CD4-positive, alpha-beta T cell (primary cell): ENCODE measurements around the gene ASPHD1. TPM values are rescaled to one million over a fixed set of nuclear protein-coding genes. Genes with fewer than 3 reads are reported as not detected.
A peak's percentile ranks its signal among the peaks of the same experiment; 100 is the strongest.

Source experiments
- ATAC-seq: fragments of 200-7000 bp; cut with Tn5 transposase; one replicate; pipeline ENCODE4 v1.10.0; 2022; ENCODE audit warnings: mild to moderate bottlenecking; ENCODE audit not compliant: poor library complexity
- CTCF ChIA-PET: fragments of 350-600 bp; sonication (Branson Sonifier 250); formaldehyde crosslinking; loops from one replicate; lab custom pipeline; 2021; ENCODE audit warnings: antibody characterized with exemption, inconsistent platforms; lab: Charles Lee
- POLR2A ChIA-PET: fragments of 350-600 bp; sonication (Branson Sonifier 250); formaldehyde crosslinking; loops from one replicate; lab custom pipeline; 2021; ENCODE audit warnings: antibody characterized with exemption, inconsistent platforms; lab: Charles Lee
- DNase-seq, 14 experiments: peaks; one replicate each; pipeline ENCODE4 v3.0.0-alpha.2; 2013 to 2020; ENCODE audit warnings: mixed read lengths in 2 of 14
- H3K27ac ChIP-seq, 2 donors: one replicate each; pipeline versions ENCODE4 v1.5.1 to v1.7.0; 2013; ENCODE audit warnings: low read length in 2 of 2, low read depth in 1 of 2, mild to moderate bottlenecking in 1 of 2
- H3K27me3 ChIP-seq, 2 experiments: 1 replicate in 1 of 2; 2 replicates in 1 of 2; pipeline versions ENCODE4 v1.6.1 to v1.7.0; 2013; ENCODE audit warnings: low read length in 2 of 2, control low read depth in 1 of 2, mild to moderate bottlenecking in 1 of 2, moderate library complexity in 1 of 2; ENCODE audit not compliant: insufficient read depth in 2 of 2, control insufficient read depth in 1 of 2
- H3K36me3 ChIP-seq: one replicate; pipeline ENCODE4 v1.6.1; 2013; ENCODE audit warnings: low read length, control low read depth; ENCODE audit not compliant: insufficient read depth
- H3K4me1 ChIP-seq: one replicate; pipeline ENCODE4 v1.6.1; 2013; ENCODE audit warnings: low read length, control low read depth; ENCODE audit not compliant: insufficient read depth
- H3K4me3 ChIP-seq: one replicate; pipeline ENCODE4 v1.5.1; 2013; ENCODE audit warnings: mild to moderate bottlenecking, low read length, moderate library complexity
- H3K9me3 ChIP-seq, 2 experiments: 1 replicate in 1 of 2; 2 replicates in 1 of 2; pipeline versions ENCODE4 v1.6.1 to v1.7.0; 2013; ENCODE audit warnings: low read length in 2 of 2, mild to moderate bottlenecking in 2 of 2, control low read depth in 1 of 2, moderate library complexity in 1 of 2; ENCODE audit not compliant: control insufficient read depth in 1 of 2, insufficient read depth in 1 of 2
- H3K27ac Mint-ChIP-seq: one replicate; pipeline ENCODE4 v1.8.0; 2020; ENCODE audit warnings: mixed read lengths
- H3K27me3 Mint-ChIP-seq: one replicate; pipeline ENCODE4 v1.8.0; 2021; ENCODE audit warnings: mixed read lengths
- H3K36me3 Mint-ChIP-seq: one replicate; pipeline ENCODE4 v1.8.0; 2021; ENCODE audit warnings: low read depth, mixed read lengths
- H3K4me1 Mint-ChIP-seq: one replicate; pipeline ENCODE4 v1.8.0; 2021; ENCODE audit warnings: low read depth, mixed read lengths
- H3K4me3 Mint-ChIP-seq: one replicate; pipeline ENCODE4 v1.8.0; 2020; ENCODE audit warnings: mild to moderate bottlenecking, mixed read lengths
- H3K9me3 Mint-ChIP-seq: one replicate; pipeline ENCODE4 v1.8.0; 2020; ENCODE audit warnings: mixed read lengths
- CTCF ChIP-seq: fragments of 200-600 bp; IDR thresholded peaks from one replicate; pipeline ENCODE4 v1.8.0; 2022; ENCODE audit warnings: antibody characterized with exemption, mild to moderate bottlenecking
- intact Hi-C, 2 experiments: fragments of 100-400 bp; cut with DNase I in 1 of 2; cut with micrococcal nuclease in 1 of 2; formaldehyde crosslinking; loops; one replicate each; pipeline versions ENCODE4 v1.15.1 to v1.9.0; 2023 to 2025; cut with DNase I, micrococcal nuclease
- total RNA-seq, 174 experiments: library from RNA in 2 of 174; stranded (reverse) in 2 of 174; gene quantifications; one replicate each; pipeline ENCODE4 v1.2.3 and lab custom pipeline; 2021 to 2026

Gene ASPHD1
- total RNA-seq, 2 experiments from 2014 or later: not detected

DNA sequence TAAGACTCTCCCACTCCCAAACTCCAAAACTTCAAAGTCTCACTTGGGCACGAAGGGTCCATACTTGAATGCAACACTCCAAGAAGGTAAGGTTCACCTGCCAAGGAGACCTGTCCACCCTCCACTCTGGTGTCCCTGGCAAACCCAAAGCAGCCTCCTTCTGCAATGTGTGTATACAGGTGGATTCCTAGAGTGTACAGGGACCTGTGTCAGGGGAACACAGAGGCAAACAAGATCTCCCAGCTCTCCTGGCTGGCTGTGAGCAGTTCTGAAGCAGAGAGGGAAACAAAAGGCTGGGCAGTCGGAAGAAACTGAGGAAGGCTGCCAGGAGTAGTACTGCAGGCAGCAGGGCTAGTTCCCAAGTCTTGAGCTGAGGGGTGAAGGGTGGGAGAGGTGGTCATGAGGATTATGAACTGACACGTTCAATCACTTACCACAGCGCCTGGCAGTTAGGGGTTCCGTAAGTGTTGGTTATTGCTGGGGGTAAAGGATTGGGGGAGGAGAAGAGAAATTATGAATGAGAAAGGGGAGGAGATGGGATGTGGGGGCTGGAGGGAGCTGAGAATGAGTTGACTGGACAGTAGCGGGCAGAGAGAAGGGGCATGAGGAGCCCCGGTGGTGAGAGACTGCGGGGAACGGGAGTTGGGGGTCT is 24.9 kb downstream of the ASPHD1 start:
- Histone ChIP-seq H3K4me1 (peaks cover 30% of the 10 kb centered on the region), H3K27ac (no peak overlapping the region), H3K27me3 (no peaks in the 10 kb centered on the region), H3K9me3 (no peaks in the 10 kb centered on the region), H3K4me3 (peak overlapping the region; percentile 74), H3K36me3 (peaks cover 29% of the 10 kb centered on the region)
- POLR2A ChIA-PET: interaction anchor here (0.6 to 3.0 kb wide), 19 partner anchors 16 to 733 kb away, joined by 3 to 40 read pairs (median 5); partner anchors contain the start of genes ALDOA, ASPHD1, CDIPT and FBRS
- Mint-ChIP-seq H3K9me3 (no peaks in the 10 kb centered on the region), H3K27me3 (no peaks in the 10 kb centered on the region), H3K36me3 (peaks cover 43% of the 10 kb centered on the region), H3K4me3 (peak overlapping the region; percentile 93), H3K27ac (peak overlapping the region; percentile 69), H3K4me1 (peaks cover 48% of the 10 kb centered on the region)
- CTCF ChIA-PET: interaction anchor here (1.2 to 1.8 kb wide), 2 partner anchors 48 to 118 kb away, joined by 3 to 10 read pairs; partner anchors contain the start of gene TAOK2
- ATAC-seq (no peak), DNase-seq (peak in 1 of 14 experiments; percentile 17)
- TF ChIP-seq CTCF: no peak
- intact Hi-C loops: loop anchor here in 1 of 2 experiments (2.0 kb wide), 3 partner anchors 38 to 70 kb away; partner anchors contain the start of genes CDIPT, HIRIP3 and TMEM219

GRCh38 chr16:29925781-29926710 is 25.8 kb downstream of the ASPHD1 start, which contains the start of gene KCTD13:
Gene KCTD13 (minus strand): TSS chr16:29926226. CDS start chr16:29926033, 193 bp downstream.
- peaks cover 30% of the 10 kb centered on the region for H3K4me1 ChIP-seq
- peak within 1 kb of the TSS; percentile 95 for H3K4me3 Mint-ChIP-seq
- H3K9me3 Mint-ChIP-seq: no peaks in the 10 kb centered on the region
- H3K4me1 Mint-ChIP-seq: peaks cover 40% of the 10 kb centered on the region
- peaks cover 35% of the 10 kb centered on the region for H3K36me3 Mint-ChIP-seq
- no peaks in the 10 kb centered on the region for H3K9me3 ChIP-seq
- CTCF ChIA-PET: interaction anchor here (0.6 to 1.8 kb wide), 6 partner anchors 33 to 526 kb away, joined by 3 to 10 read pairs (median 3); partner anchors contain the start of gene TAOK2
- ATAC-seq (peak; percentile 89), DNase-seq (peak; percentile 75 to 94 (median 86))
- no peaks in the 10 kb centered on the region for H3K27me3 ChIP-seq
- POLR2A ChIA-PET: interaction anchor here (0.6 to 3.0 kb wide), 25 partner anchors 8 to 732 kb away, joined by 3 to 40 read pairs (median 4); partner anchors contain the start of genes ALDOA, ASPHD1, CDIPT and FBRS
- no peak for TF ChIP-seq CTCF
- intact Hi-C loops: loop anchor here (1.0 to 2.0 kb wide), 4 partner anchors 35 to 69 kb away; partner anchors contain the start of genes HIRIP3 (in 2 of the 2), CDIPT (in 1 of the 2) and TMEM219 (in 1 of the 2)
- H3K36me3 ChIP-seq: peaks cover 21% of the 10 kb centered on the region
- H3K27ac ChIP-seq: peak within 1 kb of the TSS; percentile 42 to 72
- H3K4me3 ChIP-seq: peak within 1 kb of the TSS; percentile 74
- H3K27ac Mint-ChIP-seq: peak within 1 kb of the TSS; percentile 93
- H3K27me3 Mint-ChIP-seq: no peaks in the 10 kb centered on the region

DNA sequence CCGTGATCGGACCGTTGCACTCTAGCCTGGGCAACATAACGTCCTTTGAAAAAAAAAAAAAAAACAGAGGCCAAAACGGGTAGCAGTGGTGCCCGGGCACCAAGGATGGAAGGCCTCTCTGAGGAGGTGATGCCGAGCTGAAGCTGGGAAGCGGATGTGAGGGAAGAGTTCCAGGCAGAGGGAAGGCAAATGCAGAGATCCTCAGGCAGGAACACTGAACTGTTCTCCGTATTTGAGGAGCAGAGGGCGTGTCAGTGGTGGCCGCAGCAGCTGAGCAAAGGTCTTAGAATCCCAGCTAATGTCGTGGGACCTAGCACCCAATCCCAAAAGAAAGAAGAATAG is 26.4 kb downstream of the ASPHD1 start:
- H3K27me3 ChIP-seq: no peaks in the 10 kb centered on the region
- intact Hi-C loops: loop anchor here in 1 of 2 experiments (1.0 to 2.0 kb wide), 2 partner anchors 35 to 68 kb away; partner anchors contain the start of gene HIRIP3
- H3K4me3 Mint-ChIP-seq: peak overlapping the region; percentile 95
- H3K4me3 ChIP-seq: peak overlapping the region; percentile 74
- peak overlapping the region; percentile 93 for H3K27ac Mint-ChIP-seq
- H3K4me1 Mint-ChIP-seq: peaks cover 37% of the 10 kb centered on the region
- H3K27me3 Mint-ChIP-seq: no peaks in the 10 kb centered on the region
- no peaks in the 10 kb centered on the region for H3K9me3 ChIP-seq
- ChIA-PET CTCF (interaction anchor here (0.6 to 1.8 kb wide), 6 partner anchors 33 to 525 kb away, joined by 3 to 10 read pairs (median 3); partner anchors contain the start of gene TAOK2), POLR2A (interaction anchor here (0.7 to 3.0 kb wide), 21 partner anchors 7 to 732 kb away, joined by 3 to 40 read pairs (median 4); partner anchors contain the start of genes ASPHD1, CDIPT, FBRS and HIRIP3)
- no peak for TF ChIP-seq CTCF
- no peak for DNase-seq
- H3K36me3 Mint-ChIP-seq: peaks cover 31% of the 10 kb centered on the region
- peaks cover 15% of the 10 kb centered on the region for H3K36me3 ChIP-seq
- H3K4me1 ChIP-seq: peaks cover 30% of the 10 kb centered on the region
- ATAC-seq: no peak
- H3K9me3 Mint-ChIP-seq: no peaks in the 10 kb centered on the region
- peak overlapping the region; percentile 42 to 72 for H3K27ac ChIP-seq
